Measurements from ENCODE around the gene SVEP1. TPM values are rescaled to one million over a fixed set of nuclear protein-coding genes. Genes with fewer than 3 reads are reported as not detected.
"Not testable (repeated sequence)": the region's sequence is repeated elsewhere in the genome, so short reads cannot be mapped to it uniquely, and the experiment has no call there.

The SVEP1 gene
- total and polyA plus RNA-seq, 2 experiments from 2014 or later, result 0.18 to 0.63 TPM

DNA sequence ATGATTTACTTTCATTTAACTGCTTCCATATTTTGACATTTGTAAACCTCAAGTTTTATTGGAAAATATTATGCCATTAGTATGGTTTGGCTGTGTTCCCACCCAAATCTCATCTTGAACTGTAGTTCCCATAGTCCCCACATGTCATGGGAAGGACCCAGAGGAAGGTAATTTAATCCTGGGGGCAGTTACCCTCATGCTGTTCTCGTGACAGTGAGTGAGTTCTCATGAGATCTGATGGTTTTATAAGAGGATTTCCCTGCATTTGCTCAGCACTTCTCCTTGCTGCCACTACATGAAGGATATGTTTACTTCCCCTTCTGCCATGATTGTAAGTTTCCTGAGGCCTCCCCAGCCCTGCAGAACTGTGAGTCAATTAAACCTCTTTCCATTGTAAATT, 48.3 kb downstream of the SVEP1 start:
- not testable (repeated sequence) for H3K4me3 ChIP-seq; DNase-seq (ENCODE audit: low spot score); ATAC-seq; H3K36me3 Mint-ChIP-seq (ENCODE audit: low read depth); H3K27me3 ChIP-seq (ENCODE audit: insufficient read depth); H4K20me1 ChIP-seq (replicated peaks; ENCODE audit: insufficient read depth); H3K36me3 ChIP-seq (ENCODE audit: insufficient read depth); H3K4me1 ChIP-seq (ENCODE audit: insufficient read depth); H3K79me2 ChIP-seq (replicated peaks; ENCODE audit: insufficient read depth); H3K27ac Mint-ChIP-seq; H3F3A ChIP-seq (replicated peaks; ENCODE audit: low read depth); H3K4me3 Mint-ChIP-seq; H3K4me2 ChIP-seq; H3K27ac ChIP-seq (ENCODE audit: low read depth); H3K4me1 Mint-ChIP-seq; H3K27me3 Mint-ChIP-seq (ENCODE audit: insufficient read depth, low read depth, poor library complexity); H3K9me2 ChIP-seq (ENCODE audit: insufficient read depth)
- H3K9me3 Mint-ChIP-seq, result peaks cover 12% of the 10 kb centered on the region; the same call in 2 of the 3 replicates
- H2AFZ ChIP-seq, result 0 out of 2 replicates have a peak overlapping the region, but pooled peaks have one; percentile 29

DNA sequence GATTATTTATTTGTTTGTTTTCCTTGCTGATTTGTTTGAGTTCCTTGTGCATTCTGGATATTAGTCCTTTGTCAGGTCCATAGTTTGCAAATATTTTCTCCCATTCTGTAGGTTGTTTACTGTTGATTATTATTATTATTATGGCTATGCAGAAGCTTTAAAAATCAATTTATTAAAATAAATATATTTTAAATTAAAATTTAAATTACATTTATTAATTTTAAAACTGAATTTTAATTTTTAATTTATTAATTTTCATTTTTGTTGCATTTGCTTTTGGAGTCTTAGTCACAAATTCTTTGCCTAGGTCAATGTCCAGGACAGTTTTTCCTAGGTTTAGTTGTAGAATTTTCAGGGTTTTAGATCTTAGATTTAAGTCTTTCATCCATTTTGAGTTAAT, 50.9 kb downstream of the SVEP1 start:
- Mint-ChIP-seq H3K4me1 (no peaks in the 10 kb centered on the region), H3K36me3 (ENCODE audit: low read depth) (no peaks in the 10 kb centered on the region), H3K27me3 (ENCODE audit: insufficient read depth, low read depth, poor library complexity) (no peaks in the 10 kb centered on the region), H3K9me3 (no peaks in the 10 kb centered on the region; the same call in 2 of the 3 replicates), H3K27ac (no peak overlapping the region), H3K4me3 (no peak overlapping the region)
- no peak for DNase-seq (ENCODE audit: low spot score)
- Histone ChIP-seq H3K27me3 (ENCODE audit: insufficient read depth) (no peaks in the 10 kb centered on the region), H3K27ac (ENCODE audit: low read depth) (no peak overlapping the region), H3F3A (replicated peaks; ENCODE audit: low read depth) (no peaks in the 10 kb centered on the region), H3K4me3 (no peak overlapping the region), H3K79me2 (replicated peaks; ENCODE audit: insufficient read depth) (no peaks in the 10 kb centered on the region), H3K36me3 (ENCODE audit: insufficient read depth) (no peaks in the 10 kb centered on the region), H4K20me1 (replicated peaks; ENCODE audit: insufficient read depth) (no peaks in the 10 kb centered on the region), H3K9me2 (ENCODE audit: insufficient read depth) (no peaks in the 10 kb centered on the region), H2AFZ (no peak overlapping the region), H3K4me2 (no peak overlapping the region), H3K4me1 (ENCODE audit: insufficient read depth) (no peaks in the 10 kb centered on the region)
- no peak for ATAC-seq
- TF ChIP-seq ETS1 (IDR thresholded peaks at IDR 0.05) (no peak), EZH2 (IDR thresholded peaks at IDR 0.05; ENCODE audit: low read depth, unreplicated experiment) (no peak), POLR2AphosphoS5 (IDR thresholded peaks at IDR 0.05; ENCODE audit: low read depth) (no peak), JUNB (IDR thresholded peaks at IDR 0.05; ENCODE audit: unreplicated experiment) (no peak), STAT1 (IDR thresholded peaks at IDR 0.05; ENCODE audit: unreplicated experiment) (no peak), NANOG (IDR thresholded peaks at IDR 0.05; ENCODE audit: borderline replicate concordance) (no peak), EZH2phosphoT487 (IDR thresholded peaks at IDR 0.05; ENCODE audit: unreplicated experiment) (no peak), ZNF462 (CRISPR knock-in tag; IDR thresholded peaks at IDR 0.05) (no peak), ZNF114 (CRISPR knock-in tag; IDR thresholded peaks at IDR 0.05) (no peak), ZNF331 (CRISPR knock-in tag; IDR thresholded peaks at IDR 0.05; ENCODE audit: low read depth) (no peak), CREB1 (CRISPR knock-in tag; IDR thresholded peaks at IDR 0.05; ENCODE audit: low read depth) (no peak)
- TF ChIP-seq, protein P1, sequence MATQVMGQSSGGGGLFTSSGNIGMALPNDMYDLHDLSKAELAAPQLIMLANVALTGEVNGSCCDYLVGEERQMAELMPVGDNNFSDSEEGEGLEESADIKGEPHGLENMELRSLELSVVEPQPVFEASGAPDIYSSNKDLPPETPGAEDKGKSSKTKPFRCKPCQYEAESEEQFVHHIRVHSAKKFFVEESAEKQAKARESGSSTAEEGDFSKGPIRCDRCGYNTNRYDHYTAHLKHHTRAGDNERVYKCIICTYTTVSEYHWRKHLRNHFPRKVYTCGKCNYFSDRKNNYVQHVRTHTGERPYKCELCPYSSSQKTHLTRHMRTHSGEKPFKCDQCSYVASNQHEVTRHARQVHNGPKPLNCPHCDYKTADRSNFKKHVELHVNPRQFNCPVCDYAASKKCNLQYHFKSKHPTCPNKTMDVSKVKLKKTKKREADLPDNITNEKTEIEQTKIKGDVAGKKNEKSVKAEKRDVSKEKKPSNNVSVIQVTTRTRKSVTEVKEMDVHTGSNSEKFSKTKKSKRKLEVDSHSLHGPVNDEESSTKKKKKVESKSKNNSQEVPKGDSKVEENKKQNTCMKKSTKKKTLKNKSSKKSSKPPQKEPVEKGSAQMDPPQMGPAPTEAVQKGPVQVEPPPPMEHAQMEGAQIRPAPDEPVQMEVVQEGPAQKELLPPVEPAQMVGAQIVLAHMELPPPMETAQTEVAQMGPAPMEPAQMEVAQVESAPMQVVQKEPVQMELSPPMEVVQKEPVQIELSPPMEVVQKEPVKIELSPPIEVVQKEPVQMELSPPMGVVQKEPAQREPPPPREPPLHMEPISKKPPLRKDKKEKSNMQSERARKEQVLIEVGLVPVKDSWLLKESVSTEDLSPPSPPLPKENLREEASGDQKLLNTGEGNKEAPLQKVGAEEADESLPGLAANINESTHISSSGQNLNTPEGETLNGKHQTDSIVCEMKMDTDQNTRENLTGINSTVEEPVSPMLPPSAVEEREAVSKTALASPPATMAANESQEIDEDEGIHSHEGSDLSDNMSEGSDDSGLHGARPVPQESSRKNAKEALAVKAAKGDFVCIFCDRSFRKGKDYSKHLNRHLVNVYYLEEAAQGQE (IDR thresholded peaks at IDR 0.05; ENCODE audit: unreplicated experiment), result no peak
